Measurements from ENCODE around the gene LNX2.

LNX2 gene

DNA sequence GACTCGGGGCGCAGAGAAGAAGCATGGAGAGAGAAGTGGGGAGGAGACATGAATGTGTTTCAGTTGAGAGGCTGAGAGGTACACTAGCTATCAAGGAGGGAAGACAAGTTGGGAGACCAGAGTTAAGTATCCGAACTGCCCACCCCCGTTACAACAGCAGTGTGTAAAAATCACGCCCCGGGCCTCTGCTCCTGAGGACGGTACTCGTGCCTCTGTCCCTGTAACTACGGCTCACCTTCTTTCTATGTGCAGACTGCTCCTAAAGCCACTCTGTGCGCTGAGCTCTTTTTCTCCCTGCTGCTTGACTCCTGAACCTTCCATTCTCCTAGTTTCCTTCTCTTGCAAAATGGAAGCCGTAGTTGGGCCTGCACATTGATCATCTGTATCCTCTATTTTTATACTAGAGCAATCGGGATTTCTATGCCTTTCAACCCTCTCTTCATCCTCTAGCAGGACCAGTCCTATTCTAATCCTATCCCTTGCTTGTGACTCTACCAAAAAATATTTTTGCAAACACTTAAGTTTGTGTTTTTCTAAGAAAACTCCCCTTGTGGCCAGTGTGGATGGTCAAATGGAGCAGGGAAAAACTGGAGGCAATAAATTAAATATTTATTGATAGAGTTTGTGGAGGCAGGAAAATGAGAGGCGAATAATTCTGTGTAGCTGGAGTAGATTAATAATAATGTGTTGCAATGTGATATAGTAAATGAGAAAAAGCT is 1.9 kb upstream of the LNX2 start:
- peak overlapping the region; percentile 85 for H3K9ac ChIP-seq (ENCODE audit: low read depth, low read length)
- peak overlapping the region; percentile 85 for H3K27ac ChIP-seq (ENCODE audit: low read length)
- peaks cover 39% of the 10 kb centered on the region for H3K36me3 ChIP-seq (ENCODE audit: insufficient read depth, low read length)
- H3K79me2 ChIP-seq (ENCODE audit: insufficient read depth, low read length) = peaks cover 96% of the 10 kb centered on the region
- no peak for DNase-seq
- peak overlapping the region; percentile 86 to 95 for H3K4me3 ChIP-seq (ENCODE audit: low read depth in 1 of 2, low read length in 2 of 2)
- peaks cover 58% of the 10 kb centered on the region for H4K20me1 ChIP-seq (ENCODE audit: insufficient read depth, low read length)
- peak overlapping the region; percentile 95 for H3K4me2 ChIP-seq (ENCODE audit: insufficient read depth, low read length)
- peaks cover 70% of the 10 kb centered on the region for H3K4me1 ChIP-seq (ENCODE audit: insufficient read depth, low read length)
- no peaks in the 10 kb centered on the region for H3K9me3 ChIP-seq (ENCODE audit: insufficient read depth, low read length, severe bottlenecking)
- ATAC-seq (ENCODE audit: insufficient read depth, low read depth) = no peak; the same call in 2 of the 3 replicates
- no peaks in the 10 kb centered on the region for H3K27me3 ChIP-seq (ENCODE audit: insufficient read depth, low read length, poor library complexity)
- H2AFZ ChIP-seq (ENCODE audit: low read depth, low read length) = peak overlapping the region; percentile 94
- TF ChIP-seq EZH2 (IDR thresholded peaks at IDR 0.05; ENCODE audit: borderline replicate concordance, low read depth, low read length, severe bottlenecking) = no peak
- TF ChIP-seq, protein P1, sequence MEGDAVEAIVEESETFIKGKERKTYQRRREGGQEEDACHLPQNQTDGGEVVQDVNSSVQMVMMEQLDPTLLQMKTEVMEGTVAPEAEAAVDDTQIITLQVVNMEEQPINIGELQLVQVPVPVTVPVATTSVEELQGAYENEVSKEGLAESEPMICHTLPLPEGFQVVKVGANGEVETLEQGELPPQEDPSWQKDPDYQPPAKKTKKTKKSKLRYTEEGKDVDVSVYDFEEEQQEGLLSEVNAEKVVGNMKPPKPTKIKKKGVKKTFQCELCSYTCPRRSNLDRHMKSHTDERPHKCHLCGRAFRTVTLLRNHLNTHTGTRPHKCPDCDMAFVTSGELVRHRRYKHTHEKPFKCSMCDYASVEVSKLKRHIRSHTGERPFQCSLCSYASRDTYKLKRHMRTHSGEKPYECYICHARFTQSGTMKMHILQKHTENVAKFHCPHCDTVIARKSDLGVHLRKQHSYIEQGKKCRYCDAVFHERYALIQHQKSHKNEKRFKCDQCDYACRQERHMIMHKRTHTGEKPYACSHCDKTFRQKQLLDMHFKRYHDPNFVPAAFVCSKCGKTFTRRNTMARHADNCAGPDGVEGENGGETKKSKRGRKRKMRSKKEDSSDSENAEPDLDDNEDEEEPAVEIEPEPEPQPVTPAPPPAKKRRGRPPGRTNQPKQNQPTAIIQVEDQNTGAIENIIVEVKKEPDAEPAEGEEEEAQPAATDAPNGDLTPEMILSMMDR (IDR thresholded peaks at IDR 0.05; ENCODE audit: borderline replicate concordance, extremely low read depth, low read length, poor library complexity, severe bottlenecking) = peak; percentile 8

DNA sequence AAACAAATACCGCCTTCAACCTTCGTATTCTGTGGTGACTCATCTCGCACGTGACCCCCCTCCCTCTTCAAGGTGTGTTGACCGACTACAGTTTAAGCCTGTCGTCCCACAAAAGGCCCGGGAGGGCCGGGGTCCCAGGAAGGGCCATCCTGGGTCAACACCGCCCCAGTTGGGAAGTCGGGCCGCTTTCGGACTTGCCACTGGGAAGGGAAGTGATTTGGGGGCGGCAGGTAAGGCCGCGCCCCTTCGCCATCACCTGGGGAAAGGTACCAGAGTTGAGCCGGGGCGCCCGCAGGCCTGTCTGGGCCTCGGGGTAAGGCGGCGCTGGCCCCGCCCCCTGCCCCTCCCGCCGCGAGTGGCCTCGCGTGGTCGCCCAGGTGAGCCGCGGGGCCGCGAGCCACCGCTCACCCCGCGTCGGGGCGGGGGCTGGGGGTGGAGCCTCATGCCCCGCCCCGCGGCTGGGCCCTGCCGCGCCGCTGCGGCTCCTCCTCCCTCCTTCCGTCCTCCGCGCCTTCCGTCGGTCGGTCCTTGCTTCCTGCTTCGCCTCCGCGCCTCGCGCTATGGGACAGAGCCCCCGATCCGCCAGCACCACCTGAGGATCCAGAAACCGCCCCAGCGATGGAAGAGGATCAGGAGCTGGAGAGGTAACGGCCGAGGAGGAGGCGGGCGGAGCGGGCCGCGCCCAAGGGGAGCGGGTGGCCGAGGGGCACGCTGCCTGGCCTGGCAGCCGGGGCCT is 1.2 kb upstream of the LNX2 start, which contains the start of gene POLR1D:
POLR1D (plus strand) TSS at position 527 of the 736 bp plus-strand sequence; CDS start at position 619, 92 bp downstream.
- H3K9ac ChIP-seq (ENCODE audit: low read depth, low read length) = peak within 1 kb of the TSS; percentile 85
- H3K4me1 ChIP-seq (ENCODE audit: insufficient read depth, low read length) = peaks cover 76% of the 10 kb centered on the region
- peaks cover 95% of the 10 kb centered on the region for H3K79me2 ChIP-seq (ENCODE audit: insufficient read depth, low read length)
- H2AFZ ChIP-seq (ENCODE audit: low read depth, low read length) = peak within 1 kb of the TSS; percentile 94
- TF ChIP-seq EZH2 (IDR thresholded peaks at IDR 0.05; ENCODE audit: borderline replicate concordance, low read depth, low read length, severe bottlenecking) = no peak
- TF ChIP-seq, protein P1 (IDR thresholded peaks at IDR 0.05; ENCODE audit: borderline replicate concordance, extremely low read depth, low read length, poor library complexity, severe bottlenecking) = no peak
- peaks cover 35% of the 10 kb centered on the region for H3K36me3 ChIP-seq (ENCODE audit: insufficient read depth, low read length)
- peak; percentile 62 for ATAC-seq (ENCODE audit: insufficient read depth, low read depth)
- peak within 1 kb of the TSS; percentile 95 for H3K4me2 ChIP-seq (ENCODE audit: insufficient read depth, low read length)
- no peaks in the 10 kb centered on the region for H3K9me3 ChIP-seq (ENCODE audit: insufficient read depth, low read length, severe bottlenecking)
- no peaks in the 10 kb centered on the region for H3K27me3 ChIP-seq (ENCODE audit: insufficient read depth, low read length, poor library complexity)
- peak within 1 kb of the TSS; percentile 86 to 95 for H3K4me3 ChIP-seq (ENCODE audit: low read depth in 1 of 2, low read length in 2 of 2)
- peak; percentile 83 for DNase-seq
- peak within 1 kb of the TSS; percentile 85 for H3K27ac ChIP-seq (ENCODE audit: low read length)
- peaks cover 52% of the 10 kb centered on the region for H4K20me1 ChIP-seq (ENCODE audit: insufficient read depth, low read length)

DNA sequence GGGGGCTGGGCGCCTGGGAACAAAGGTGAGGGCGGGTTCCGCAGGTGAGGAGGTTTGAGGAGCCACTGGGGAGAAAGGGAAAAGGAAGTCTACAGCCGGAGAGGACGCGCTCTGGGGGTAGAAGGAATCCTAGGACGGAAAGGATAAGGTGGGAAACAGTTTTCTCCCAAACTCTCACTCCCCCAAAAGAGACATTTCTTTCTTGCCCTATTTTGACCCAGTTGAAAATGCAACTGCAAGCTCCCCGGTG is 712 bp upstream of the LNX2 start:
- no peaks in the 10 kb centered on the region for H3K27me3 ChIP-seq (ENCODE audit: insufficient read depth, low read length, poor library complexity)
- H3K27ac ChIP-seq (ENCODE audit: low read length) = peak overlapping the region; percentile 85
- peak overlapping the region; percentile 86 to 95 for H3K4me3 ChIP-seq (ENCODE audit: low read depth in 1 of 2, low read length in 2 of 2)
- ATAC-seq (ENCODE audit: insufficient read depth, low read depth) = no peak
- no peak for DNase-seq
- H3K4me2 ChIP-seq (ENCODE audit: insufficient read depth, low read length) = peak overlapping the region; percentile 95
- H2AFZ ChIP-seq (ENCODE audit: low read depth, low read length) = peak overlapping the region; percentile 94
- peaks cover 30% of the 10 kb centered on the region for H3K36me3 ChIP-seq (ENCODE audit: insufficient read depth, low read length)
- TF ChIP-seq, protein P1 (IDR thresholded peaks at IDR 0.05; ENCODE audit: borderline replicate concordance, extremely low read depth, low read length, poor library complexity, severe bottlenecking) = no peak
- no peak for TF ChIP-seq EZH2 (IDR thresholded peaks at IDR 0.05; ENCODE audit: borderline replicate concordance, low read depth, low read length, severe bottlenecking)
- H3K79me2 ChIP-seq (ENCODE audit: insufficient read depth, low read length) = peaks cover 95% of the 10 kb centered on the region
- peaks cover 47% of the 10 kb centered on the region for H4K20me1 ChIP-seq (ENCODE audit: insufficient read depth, low read length)
- H3K9ac ChIP-seq (ENCODE audit: low read depth, low read length) = peak overlapping the region; percentile 85
- H3K4me1 ChIP-seq (ENCODE audit: insufficient read depth, low read length) = peaks cover 71% of the 10 kb centered on the region
- no peaks in the 10 kb centered on the region for H3K9me3 ChIP-seq (ENCODE audit: insufficient read depth, low read length, severe bottlenecking)
